GM19463 (cell line): ENCODE data around the gene KLHL12.

Source experiments
- ATAC-seq: cut with Tn5 transposase; IDR thresholded peaks from one replicate; pipeline ENCODE4 v1.9.1; 2021; ENCODE audit warnings: mild to moderate bottlenecking, moderate library complexity; ENCODE audit not compliant: unreplicated experiment

The KLHL12 gene

DNA sequence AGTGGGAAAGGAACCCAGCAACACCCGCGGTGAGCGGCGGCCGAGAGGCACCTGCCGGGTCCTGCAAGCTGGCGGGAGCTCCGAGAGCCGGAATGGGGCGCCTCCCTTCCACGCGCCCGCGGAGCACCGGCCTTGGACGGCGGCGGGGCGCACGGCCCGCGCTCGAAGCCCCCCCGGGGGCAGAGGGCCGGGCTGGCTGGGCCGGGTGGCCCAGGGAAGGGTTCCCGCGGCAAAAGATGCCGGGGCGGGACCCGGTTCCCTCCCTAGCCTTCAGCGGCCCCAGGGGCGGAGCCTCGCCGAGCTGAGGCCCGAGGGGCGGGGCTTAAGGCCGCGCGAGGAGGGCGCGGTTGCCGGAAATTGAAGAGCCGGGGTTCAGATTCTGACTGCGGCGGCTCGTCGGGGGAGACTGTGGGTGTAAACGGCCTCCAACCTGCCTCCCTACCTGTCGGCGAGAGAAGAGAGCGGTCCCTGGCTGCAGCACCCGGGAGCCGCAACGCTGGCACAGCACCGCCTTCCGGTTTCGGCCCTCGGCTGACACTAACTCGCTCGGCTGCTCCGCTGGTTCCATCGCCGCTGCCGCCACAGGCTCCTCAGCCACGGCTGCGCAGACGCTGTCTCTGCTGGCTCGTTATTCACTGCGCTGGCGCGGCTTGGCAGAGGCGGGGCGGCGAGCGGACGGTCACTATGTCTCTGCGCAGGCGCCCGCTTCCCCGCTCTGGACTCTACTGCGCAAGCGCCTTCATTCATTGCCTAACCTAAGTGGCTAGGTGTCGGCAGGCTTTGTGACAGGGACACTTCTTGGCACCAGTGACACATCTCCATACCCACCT is 38.3 kb downstream of the KLHL12 start, which contains the start of gene RABIF:
Gene RABIF (minus strand): TSS at position 619 of the 830 bp plus-strand sequence. CDS start 51 bp downstream, at position 568.
- peak; percentile 91 for ATAC-seq

DNA sequence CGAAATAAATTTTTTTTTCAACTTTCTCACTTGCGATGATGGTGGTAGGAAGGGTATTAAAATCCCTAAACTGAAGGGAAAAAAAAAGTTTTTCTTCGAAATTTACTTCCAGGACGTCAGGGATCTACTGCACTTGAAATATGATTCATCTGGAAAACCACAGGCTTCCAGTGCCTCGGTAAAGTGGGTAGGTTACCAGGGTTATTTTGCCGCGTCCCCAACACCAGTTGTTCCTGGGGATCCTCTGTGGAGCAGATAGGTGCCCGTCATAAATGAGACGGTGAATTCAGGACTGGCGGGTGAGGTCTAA is 38.9 kb downstream of the KLHL12 start:
- ATAC-seq: no peak

DNA sequence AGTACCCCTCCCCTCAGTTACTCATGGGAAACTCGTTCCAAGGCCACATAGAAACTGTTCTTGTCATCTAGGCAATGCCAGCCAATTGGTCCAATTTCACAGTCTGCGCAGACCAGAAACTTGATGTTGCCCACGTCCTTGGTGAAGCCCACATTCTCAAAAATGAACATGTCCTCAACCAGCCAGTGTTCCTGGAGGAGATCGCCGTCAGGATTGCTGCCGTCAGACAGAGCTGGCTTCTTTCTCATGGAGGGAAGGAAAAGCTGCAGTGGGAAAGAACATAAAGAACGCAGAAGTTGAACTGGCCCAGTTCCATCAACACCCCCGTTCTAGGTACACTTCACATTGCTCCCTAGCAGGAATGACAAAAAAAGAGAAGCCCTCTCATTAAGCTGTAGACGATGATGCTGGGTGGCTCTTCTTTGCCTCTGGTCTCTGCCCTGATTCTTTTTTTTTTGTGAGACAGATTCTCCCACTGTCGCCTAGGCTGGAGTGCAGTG is 46.0 kb downstream of the KLHL12 start:
- no peak for ATAC-seq

DNA sequence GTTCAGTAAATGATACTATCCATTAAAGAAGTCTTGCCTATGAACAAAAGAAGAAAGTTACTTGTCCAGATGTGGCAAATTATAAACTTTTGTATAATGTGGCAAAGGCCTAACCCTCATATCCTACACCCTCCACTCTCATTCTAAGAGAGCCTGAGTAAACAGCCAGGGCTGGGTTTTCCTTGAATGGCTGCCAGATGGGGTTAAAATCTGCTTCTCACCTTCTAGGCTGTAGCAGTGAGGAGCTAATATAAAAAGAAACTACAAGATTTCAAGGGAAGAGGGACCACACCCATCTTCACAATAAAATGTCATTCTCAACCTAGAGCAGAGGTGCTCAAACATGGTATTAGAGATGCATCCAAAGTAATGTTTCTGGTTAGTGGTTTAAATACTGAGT is 47.0 kb downstream of the KLHL12 start:
- ATAC-seq: no peak

DNA sequence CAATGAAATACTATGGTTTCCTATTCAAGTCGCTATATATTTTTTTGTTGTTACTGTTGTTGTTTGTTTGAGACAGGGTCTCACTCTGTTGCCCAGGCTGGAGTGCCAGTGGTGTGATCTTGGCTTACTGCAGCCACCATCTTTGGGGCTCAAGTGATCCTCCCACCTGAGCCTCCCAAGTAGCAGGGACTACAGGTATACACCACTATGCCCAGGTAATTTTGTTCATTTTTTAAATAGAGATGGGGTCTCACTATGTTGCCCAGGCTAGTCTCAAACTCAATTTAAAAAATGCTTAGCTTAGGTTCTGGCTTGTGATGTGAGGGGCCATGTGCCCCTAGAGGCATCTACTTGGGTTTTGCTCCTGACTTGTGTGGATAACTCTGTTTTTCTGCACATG is 47.9 kb downstream of the KLHL12 start:
- no peak for ATAC-seq

DNA sequence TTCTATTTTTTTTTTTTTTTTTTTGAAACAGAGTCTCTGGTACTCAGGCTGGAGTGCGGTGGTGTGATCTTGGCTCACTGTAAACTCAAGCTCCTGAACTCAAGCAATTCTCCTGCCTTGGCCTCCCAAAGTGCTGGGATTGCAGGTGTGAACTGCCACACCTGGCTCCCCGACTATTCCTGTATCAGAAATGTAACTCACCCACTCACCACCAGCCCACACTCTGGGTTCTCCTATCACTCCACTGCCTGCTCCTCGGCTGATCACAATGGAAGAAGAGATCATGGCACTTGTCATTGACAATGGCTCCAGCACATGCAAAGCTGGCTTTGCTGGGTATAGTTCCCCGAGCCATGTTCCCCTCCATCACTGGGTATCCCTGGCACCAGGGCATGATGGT is 54.0 kb downstream of the KLHL12 start:
- ATAC-seq: no peak

DNA sequence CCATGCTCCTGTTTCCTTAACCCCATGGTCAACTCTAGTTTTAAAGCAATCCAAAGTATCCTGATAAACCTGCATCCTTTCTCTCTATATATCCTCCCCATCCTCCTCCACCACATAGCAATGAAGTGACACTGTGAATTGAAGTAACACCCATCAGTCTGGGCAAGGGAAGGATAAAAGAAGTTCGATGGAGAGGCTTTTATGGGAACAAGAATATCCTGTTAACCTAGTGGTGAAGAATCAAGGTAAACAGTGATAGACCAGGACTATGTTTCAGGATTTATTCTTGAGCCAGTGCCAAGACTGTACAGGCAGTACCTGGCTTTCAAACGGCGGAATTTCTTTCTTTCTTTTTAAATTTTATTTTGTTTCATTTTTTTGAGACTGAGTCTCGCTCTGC is 55.7 kb downstream of the KLHL12 start:
- ATAC-seq: no peak

DNA sequence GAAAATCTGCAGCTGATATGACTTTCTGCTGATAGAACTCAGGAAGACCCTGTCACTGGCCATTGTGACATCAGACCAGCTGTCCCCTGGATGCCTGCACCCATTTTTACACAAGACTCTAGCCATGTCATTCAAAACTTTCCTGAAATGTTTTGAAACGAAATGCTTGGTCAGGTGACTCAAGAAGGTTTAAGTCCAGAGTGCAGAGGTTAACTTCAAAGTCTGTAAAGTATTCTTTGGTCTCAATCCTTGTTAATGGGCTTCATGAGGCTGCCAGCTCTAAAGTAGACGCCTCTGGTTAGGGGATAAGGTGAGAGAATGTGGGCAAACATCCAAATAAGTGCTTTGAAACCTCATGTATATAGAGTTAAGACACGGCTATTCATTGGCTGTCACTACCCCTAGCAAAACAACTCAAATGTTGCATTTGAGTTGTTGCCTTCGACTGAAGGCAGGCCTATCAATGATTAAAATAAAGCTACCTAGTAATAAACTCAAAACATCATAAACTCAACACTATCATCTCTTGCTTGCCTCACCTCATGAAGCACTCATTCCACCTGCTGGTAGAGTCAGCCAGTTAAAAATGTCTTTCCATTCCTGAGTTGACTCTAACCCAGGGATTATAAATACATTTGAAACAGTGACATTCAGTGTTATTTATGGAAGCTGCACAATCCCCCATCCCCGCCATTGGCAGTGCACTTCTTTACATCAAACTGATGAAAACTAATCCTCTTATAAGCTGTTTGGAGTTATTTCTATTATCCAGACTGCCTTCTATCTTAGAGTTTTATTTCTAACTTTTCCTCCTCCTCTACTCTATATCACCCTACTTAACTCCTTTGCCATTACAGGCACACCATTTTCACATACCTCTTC is 64.1 kb downstream of the KLHL12 start:
- ATAC-seq: no peak

DNA sequence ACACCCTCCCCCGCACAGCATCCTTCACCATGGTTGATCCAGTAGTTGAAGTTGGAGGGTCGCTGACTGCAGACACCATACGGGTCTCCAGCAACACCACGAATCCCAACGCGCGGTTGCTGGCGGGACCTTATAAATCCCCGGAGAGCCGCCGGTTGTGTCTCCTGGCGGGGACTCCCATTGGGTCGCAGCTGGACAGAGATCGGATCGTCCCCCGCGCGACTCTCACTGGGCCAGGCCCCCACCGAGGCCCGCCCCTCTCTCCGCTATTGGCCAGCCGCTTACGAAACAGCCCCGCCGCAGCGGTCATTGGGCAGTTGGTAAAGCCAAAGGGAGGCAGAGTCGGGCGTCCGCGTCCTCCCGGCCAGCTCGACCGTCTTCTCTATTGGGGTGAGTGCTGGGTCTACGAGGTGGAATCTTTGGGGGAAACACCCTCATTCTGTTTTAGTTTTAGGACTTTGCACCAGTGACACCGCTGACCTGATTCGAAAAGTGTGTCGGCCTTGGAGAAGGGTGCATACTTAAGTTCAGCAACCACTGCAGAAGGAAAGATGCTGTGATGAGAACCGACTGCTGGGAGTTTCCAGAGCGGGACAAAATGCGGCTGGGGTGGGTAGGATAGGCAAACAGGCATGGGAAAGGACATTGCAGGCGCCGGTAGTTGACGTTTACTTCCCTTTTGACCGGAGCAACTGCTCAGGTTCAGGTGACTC is 65.5 kb downstream of the KLHL12 start:
- peak; percentile 84 for ATAC-seq

DNA sequence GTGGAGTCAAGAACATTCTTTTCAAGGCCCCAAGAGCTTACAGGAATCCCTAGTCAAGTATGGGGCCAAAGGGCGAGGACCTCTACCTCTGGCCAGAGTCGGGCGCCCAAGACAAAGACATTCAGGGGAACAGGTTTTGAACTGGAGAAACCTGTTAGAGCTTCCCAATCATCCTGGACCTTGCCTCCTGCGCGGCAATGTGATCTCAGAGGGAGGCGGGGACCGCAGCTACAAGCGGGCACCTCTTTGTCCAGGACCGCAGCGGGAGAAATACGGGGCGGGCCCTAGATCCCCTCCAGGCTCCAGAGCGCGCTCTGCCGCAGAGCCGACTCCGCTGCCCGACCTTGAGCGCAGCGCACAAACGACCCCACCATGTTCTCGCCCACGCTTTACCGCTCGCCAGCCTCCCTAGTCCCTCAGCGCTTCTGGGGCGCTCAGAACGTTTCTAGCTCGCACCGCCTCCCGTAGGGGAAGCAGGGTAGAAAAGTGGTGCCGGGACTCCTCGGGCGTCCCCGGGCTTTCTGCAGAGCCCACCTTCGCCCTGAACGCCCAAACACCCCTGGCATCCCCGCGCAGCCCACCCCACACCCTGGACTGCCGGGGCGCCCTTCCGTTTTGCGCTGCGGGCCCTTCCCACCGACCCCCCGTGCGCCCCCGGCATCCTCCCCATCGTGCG is 66.2 kb downstream of the KLHL12 start:
- no peak for ATAC-seq

DNA sequence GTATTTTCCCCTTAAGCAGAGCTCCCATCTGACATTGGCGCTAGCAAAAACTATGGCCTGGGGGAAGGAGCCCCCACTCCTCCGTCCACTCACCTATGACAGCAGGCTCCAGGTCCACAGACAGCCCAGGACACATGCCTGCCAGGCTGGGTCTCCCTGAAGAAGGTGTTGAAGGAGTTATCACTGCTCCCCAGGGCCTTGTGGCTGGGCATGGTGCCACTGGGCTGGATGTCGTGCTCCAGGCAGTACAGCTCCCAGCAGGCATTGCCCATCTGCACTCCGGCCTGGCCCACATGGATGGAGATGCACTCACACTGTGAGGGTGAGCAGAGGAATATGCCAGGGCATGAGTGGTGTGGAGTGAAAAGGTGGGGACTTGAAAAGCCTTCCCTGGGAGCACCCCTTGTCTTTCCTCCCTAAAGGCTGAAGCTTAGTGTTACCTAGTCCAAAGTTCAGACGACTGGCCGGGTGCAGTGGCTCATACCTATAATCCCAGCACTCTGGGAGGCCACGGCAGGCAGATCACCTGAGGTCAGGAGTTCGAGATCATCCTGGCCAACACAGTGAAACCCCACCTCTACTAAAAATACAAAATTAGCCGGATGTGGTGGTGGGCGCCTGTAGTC is 68.1 kb downstream of the KLHL12 start:
- no peak for ATAC-seq

DNA sequence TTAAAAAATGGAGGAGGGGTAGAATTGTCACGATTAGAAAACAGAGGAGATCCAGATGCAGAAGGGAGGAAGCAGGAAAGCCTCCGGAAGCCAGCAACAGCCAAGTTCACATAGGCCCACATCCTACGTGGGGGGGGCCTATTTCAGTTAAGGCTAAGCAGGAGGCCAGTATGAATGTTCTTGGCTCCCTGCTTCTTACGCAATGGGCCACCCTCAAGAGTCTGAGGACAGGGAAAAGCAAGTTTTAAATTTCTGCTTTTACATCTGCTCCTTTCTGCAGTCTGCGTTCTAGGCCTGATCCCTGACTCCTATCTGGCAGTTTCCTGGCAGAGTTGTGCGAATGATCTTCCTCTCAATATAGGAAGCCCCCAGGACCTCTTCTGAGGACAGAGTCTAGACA is 68.7 kb downstream of the KLHL12 start:
- ATAC-seq: no peak

DNA sequence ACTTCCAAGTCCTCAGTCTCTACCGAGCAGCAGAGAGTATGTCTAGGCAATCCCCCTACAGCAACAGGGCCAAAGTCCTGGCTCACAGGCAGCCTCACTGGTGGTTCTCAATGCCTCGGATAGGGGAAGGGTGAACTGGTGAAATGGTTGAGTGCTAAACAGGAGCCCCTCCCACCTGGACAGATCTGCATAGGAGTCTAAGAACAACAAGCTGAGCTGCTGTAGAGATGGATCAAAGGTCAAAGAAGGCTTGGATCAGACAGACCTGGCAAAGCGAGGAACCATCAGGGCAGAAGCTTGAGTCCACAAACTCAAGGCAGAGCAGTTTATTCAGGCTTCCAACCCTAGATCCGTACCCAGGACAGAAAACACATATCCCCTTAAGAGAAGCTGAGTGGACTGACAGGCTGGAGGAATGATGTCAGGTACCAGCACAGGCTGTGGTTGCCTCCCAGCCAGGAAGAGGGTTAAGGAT is 69.9 kb downstream of the KLHL12 start:
- no peak for ATAC-seq

DNA sequence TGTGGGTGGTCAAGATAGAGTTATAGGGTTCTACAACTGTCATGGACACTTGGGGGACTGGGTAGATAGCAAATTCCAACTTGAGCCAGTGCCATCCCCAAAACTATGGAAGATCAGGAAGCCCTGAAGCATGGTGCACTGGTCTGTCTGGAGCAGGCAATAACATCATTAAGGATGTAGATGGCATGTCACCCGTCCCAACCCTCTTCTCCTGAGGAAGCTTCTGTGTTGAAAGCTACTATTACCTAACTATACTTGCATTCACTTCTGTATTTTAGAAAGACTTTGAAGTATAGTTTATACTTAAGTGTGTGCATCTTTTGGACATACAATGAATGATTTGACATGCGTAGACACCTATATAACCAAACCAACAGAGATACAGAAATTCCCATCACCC is 71.0 kb downstream of the KLHL12 start:
- ATAC-seq: no peak

DNA sequence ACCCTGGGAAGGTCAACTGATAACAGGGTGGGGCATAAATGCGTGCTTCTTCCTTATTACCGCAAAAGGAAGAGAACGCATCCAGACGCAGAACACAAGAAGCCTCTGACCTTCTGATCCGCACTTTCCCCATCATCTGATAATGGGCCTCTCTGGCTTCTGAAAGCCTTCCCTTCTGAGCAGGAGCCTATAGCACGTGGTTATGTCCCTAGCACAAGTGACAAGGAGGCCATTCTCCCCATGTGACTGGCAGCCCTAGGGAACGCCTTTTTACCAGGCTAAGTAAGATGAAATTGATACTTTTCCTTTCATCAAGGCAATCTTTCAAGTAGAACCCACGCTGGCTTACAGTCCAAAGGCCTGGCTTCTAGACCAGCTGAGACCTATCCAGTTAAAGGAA is 72.2 kb downstream of the KLHL12 start:
- no peak for ATAC-seq

DNA sequence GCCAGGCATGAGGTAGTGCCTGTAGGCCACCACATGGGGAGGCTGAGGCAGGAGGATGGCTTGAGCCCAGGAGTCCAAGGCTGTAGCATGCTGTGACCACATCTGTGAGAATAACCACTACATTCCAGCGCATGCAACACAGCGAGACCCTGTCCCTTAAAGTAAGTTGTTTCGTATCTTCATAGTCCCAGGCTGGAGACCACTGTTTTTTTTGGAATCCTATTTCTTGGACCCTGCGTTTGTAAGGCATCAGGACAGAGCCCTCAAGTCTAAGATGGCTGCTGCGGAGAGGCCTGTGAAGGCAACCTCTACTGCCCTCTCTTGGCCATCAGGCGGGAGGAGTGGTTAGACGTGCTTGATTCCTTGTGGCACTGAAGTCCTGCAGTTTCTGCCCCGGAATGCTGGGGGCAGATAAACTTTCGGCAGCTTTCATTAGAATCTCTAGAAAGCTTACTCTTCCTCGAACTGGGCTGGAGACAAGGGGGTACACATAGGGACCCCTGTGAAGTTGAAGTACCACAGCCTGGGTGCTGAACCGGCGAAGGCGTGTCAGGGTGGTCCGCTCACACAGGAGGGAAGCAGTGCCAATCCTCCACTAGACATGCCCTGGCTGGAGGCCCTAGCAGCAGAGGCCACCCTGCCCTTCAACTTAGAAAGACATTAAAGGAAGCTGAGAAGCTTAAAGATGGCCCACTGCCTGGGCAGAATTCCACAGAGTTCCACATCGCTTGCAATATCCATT is 74.7 kb downstream of the KLHL12 start:
- ATAC-seq: no peak

DNA sequence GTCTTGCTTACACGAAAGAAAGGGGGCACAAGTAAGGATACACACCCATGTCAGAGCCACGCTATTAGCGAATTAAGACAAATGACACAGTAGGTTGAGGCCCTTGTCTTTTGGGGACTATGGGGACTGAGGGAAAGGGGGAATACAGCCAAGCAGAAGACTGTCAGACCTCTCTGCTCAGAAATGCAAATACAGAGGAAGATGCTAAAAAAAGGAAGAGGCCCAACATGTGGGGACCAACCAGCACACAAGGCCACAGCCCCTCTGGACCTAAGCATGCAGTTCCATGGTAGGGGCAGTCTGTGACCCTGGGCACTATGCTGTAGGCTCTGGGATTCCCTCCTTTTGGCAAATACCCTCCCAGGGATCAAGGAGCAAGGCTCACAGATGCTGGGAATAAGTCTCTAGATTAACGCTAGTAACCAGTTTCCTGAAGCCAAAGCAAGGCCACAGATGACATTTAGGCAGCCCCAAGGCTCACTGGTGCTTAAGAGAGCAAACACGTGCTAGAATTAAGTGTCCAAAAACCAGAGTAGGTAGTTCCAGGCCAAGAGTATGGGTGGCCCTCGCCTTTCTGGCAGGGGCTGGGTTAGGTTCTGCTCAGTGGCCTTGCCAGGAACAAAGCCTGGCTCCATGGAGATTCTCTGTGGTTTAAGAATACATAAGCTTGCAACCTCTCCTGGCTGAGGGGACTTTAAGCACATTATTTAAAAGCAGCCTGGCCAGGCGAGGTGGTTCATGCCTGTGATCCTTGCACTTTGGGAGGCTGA is 76.3 kb downstream of the KLHL12 start:
- ATAC-seq: no peak

DNA sequence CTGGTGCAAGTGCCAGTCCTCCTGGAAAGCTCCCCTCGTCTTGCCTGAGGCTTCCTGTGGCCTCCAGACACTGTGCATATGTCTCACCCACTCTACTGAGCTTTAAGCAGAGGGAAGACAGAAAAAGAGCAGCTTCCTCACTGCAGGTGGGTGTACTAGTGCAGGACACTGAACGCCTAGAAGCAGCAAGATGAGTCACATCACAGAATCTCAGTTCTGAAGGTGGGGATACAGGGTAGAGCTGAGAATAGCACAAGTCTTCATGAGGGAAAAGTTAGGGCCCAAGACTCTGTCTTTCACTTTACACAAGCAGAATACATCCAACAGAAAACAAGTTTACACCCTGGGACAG is 78.9 kb downstream of the KLHL12 start:
- peak; percentile 72 for ATAC-seq

DNA sequence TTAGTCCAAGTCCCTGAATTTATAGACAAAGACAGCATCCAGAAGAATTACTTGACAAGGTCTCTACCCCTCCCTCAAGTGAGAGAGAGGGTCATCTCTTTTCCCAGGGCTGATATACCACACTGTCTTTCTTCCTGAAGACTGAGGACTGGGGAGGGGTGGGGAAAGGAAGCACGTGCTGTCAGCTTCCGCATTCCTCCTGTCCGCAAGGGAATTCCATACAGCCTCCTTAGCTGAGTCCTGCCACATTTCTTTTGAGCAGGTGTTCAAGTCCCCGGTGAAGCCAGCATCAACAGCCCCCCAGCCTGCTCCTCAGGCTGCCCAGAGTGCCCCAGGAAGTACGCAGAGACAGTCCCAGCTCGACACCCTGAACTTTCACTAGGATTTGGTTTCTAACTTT is 82.1 kb downstream of the KLHL12 start:
- ATAC-seq: no peak
